HG03108 (cell line): ENCODE results near the gene DDIT4.
"Not testable (repeated sequence)": the region's sequence is repeated elsewhere in the genome, so short reads cannot be mapped to it uniquely, and the experiment has no call there.

Experiments used
- ATAC-seq: cut with Tn5 transposase; IDR thresholded peaks from one replicate; pipeline ENCODE4 v1.9.1; 2021; ENCODE audit warnings: moderate library complexity; ENCODE audit not compliant: unreplicated experiment

Gene DDIT4

GRCh38 chr10:72292223-72292691, 18.5 kb downstream of the DDIT4 start:
- ATAC-seq: no peak

GRCh38 chr10:72295330-72295910, 21.7 kb downstream of the DDIT4 start:
- no peak for ATAC-seq

- not testable (repeated sequence) for ATAC-seq
Observed at GRCh38 chr10:72296829-72297280, 23.1 kb downstream of the DDIT4 start.

- peak; percentile 54 for ATAC-seq
Observed at GRCh38 chr10:72297281-72297804, 23.6 kb downstream of the DDIT4 start.

GRCh38 chr10:72297805-72298591, 24.3 kb downstream of the DDIT4 start:
- ATAC-seq: peak; percentile 77

- ATAC-seq: no peak
Observed at GRCh38 chr10:72298592-72299519, 25.1 kb downstream of the DDIT4 start.

GRCh38 chr10:72303424-72304128, 29.9 kb downstream of the DDIT4 start:
- ATAC-seq: no peak

GRCh38 chr10:72306215-72306760, 32.6 kb downstream of the DDIT4 start:
- ATAC-seq: no peak

GRCh38 chr10:72307711-72308110, 34.0 kb downstream of the DDIT4 start:
- not testable (repeated sequence) for ATAC-seq

GRCh38 chr10:72308320-72308987, 34.7 kb downstream of the DDIT4 start:
- no peak for ATAC-seq

- no peak for ATAC-seq
Observed at GRCh38 chr10:72309290-72310240, 35.8 kb downstream of the DDIT4 start.

GRCh38 chr10:72310241-72310633, 36.5 kb downstream of the DDIT4 start:
- no peak for ATAC-seq

GRCh38 chr10:72310636-72311035, 36.9 kb downstream of the DDIT4 start:
- no peak for ATAC-seq

- ATAC-seq: no peak
Observed at GRCh38 chr10:72311667-72312066, 37.9 kb downstream of the DDIT4 start.

GRCh38 chr10:72312865-72313391, 39.2 kb downstream of the DDIT4 start:
- ATAC-seq: no peak

- no peak for ATAC-seq
Observed at GRCh38 chr10:72314263-72314662, 40.5 kb downstream of the DDIT4 start.

- no peak for ATAC-seq
Observed at GRCh38 chr10:72315054-72315453, 41.3 kb downstream of the DDIT4 start.
